GM21515 (cell line): ENCODE data around the gene AQP6.

Experiments used
- ATAC-seq: cut with Tn5 transposase; IDR thresholded peaks from one replicate; pipeline ENCODE4 v1.9.1; 2021; ENCODE audit not compliant: unreplicated experiment

AQP6 gene

DNA sequence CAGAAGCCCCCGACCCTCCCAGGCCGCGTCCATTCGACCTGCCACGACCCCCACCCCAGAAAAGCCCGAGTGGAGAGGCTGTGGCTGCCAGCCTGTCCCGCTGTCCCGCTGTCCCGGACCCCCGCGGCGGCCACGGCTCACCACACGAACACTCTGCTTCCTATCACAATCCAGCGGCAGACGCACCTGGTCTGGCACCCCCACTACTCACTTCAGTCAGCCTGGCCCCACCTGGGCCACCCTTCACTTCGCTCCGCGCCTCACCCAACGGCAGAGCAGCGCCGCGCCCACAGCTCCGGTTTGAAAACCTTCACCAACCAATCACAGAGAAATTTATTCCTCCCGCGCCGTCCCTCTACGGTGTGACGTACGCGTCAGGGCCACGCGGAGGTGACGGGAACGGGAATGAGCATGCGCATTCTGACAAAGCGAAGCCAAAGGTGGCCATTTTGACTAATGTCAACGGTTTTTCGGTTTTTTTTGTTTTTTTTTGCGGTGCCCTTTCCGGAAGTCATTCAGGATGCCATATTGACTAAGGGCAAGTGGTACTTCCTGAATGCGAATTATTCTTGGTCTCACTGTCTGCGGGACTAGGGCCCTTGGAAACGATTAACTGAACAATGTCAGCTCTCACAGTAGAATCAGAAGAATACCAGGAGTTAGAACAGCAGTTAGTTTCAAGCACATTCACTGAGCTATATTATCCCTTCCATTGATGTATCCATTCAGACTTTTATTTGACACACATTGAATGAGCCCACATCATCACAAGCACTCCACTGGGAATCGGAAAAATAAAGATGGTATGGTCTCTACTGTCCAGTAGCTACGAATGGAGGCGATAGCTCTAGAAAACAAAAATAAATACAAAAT, 52.7 kb downstream of the AQP6 start, which contains the start of gene RACGAP1:
Gene RACGAP1 (minus strand): TSS at position 308 of the 873 bp plus-strand sequence. CDS start 8,779 bp downstream, outside the sequence.
- ATAC-seq = peak; percentile 93

DNA sequence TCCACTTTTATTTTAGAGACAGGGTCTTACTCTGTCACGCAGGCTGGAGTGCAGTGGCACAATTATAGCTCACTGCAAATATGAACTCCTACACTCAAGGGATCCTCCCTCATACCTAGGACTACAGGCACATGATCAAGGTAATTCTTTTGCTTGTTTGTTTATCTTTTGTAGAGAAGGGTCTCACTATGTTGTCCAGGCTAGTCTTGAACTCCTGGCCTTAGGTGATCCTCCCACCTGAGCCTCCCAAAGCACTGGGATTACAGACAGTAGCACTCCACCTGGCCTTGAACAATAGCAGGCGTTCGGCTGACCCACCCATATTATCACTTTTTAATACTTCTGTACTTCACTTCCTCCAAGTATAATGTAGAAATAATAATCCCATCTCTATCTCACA, 53.9 kb downstream of the AQP6 start:
- ATAC-seq = no peak
